Natural killer cell (primary cell): ENCODE data around the gene LAT. TPM values are rescaled to one million over a fixed set of nuclear protein-coding genes. Genes with fewer than 3 reads are reported as not detected.

ENCODE experiments used
- ATAC-seq, 3 donors: fragments of 150-1000 bp in 2 of 3; fragments of 200-7000 bp in 1 of 3; cut with Tn5 transposase; 1 replicate in 1 of 3; 2 replicates in 2 of 3; pipeline ENCODE4 v1.10.0; 2021; ENCODE audit warnings: mild to moderate bottlenecking in 2 of 3, moderate library complexity in 2 of 3
- DNase-seq, 2 donors: peaks; one replicate each; pipeline versions ENCODE4 v3.0.0 to v3.0.0-alpha.2; 2013 to 2021; ENCODE audit warnings: mixed read lengths in 1 of 2
- H3K27ac ChIP-seq: one replicate; pipeline ENCODE4 v1.5.1; 2013; ENCODE audit warnings: mild to moderate bottlenecking, low read length
- H3K27me3 ChIP-seq: one replicate; pipeline ENCODE4 v1.6.1; 2013; ENCODE audit warnings: low read length; ENCODE audit not compliant: control insufficient read depth, insufficient read depth
- H3K36me3 ChIP-seq: one replicate; pipeline ENCODE4 v1.6.1; 2013; ENCODE audit warnings: low read length; ENCODE audit not compliant: control insufficient read depth, insufficient read depth
- H3K4me1 ChIP-seq: one replicate; pipeline ENCODE4 v1.6.1; 2013; ENCODE audit warnings: low read length; ENCODE audit not compliant: control insufficient read depth, insufficient read depth
- H3K4me3 ChIP-seq: one replicate; pipeline ENCODE4 v1.5.1; 2013; ENCODE audit warnings: low read length
- H3K9me3 ChIP-seq: one replicate; pipeline ENCODE4 v1.6.1; 2013; ENCODE audit warnings: low read length; ENCODE audit not compliant: control insufficient read depth, insufficient read depth
- H3K27ac Mint-ChIP-seq, 2 donors: one replicate each; pipeline ENCODE4 v1.8.0; 2022; ENCODE audit warnings: mild to moderate bottlenecking in 2 of 2, mixed read lengths in 2 of 2, moderate library complexity in 1 of 2
- H3K27me3 Mint-ChIP-seq, 2 donors: one replicate each; pipeline ENCODE4 v1.8.0; 2022; ENCODE audit warnings: low read depth in 2 of 2, mixed read lengths in 2 of 2
- H3K36me3 Mint-ChIP-seq: one replicate; pipeline ENCODE4 v1.8.0; 2022; ENCODE audit warnings: mixed read lengths
- H3K4me1 Mint-ChIP-seq, 2 donors: one replicate each; pipeline ENCODE4 v1.8.0; 2022; ENCODE audit warnings: mixed read lengths in 2 of 2
- H3K4me3 Mint-ChIP-seq: one replicate; pipeline ENCODE4 v1.8.0; 2022; ENCODE audit warnings: mild to moderate bottlenecking, moderate library complexity, mixed read lengths
- H3K9me3 Mint-ChIP-seq, 2 donors: one replicate each; pipeline ENCODE4 v1.8.0; 2022; ENCODE audit warnings: mixed read lengths in 2 of 2
- CTCF ChIP-seq: fragments of 200-600 bp; IDR thresholded peaks from one replicate; pipeline ENCODE4 v1.8.0; 2022; ENCODE audit warnings: antibody characterized with exemption
- WGBS: methylation state at CpG from one replicate; pipeline ENCODE4 v1.1.7; 2013; ENCODE audit warnings: missing lambda C conversion rate; ENCODE audit not compliant: insufficient coverage; 5-methylcytosine and 5-hydroxymethylcytosine counted together
- intact Hi-C: fragments of 100-400 bp; cut with micrococcal nuclease; formaldehyde crosslinking; loops from one replicate; pipeline ENCODE4 v1.14.2; 2022
- total RNA-seq, 4 donors: library from RNA; stranded (reverse); fragments of 120-200 nt in 1 of 4; gene quantifications; one replicate each; pipeline versions ENCODE4 v1.2.3 to v1.2.4, GENCODE V29; 2013 to 2022

Gene LAT
- total RNA-seq, 3 donors from 2014 or later (not counting 1 experiment from before 2014, with no cell fraction given) = 130 to 148 (median 147) TPM

GRCh38 chr16:28982949-28983348 is 1.9 kb upstream of the LAT start:
- Histone ChIP-seq H3K4me3 (no peak overlapping the region), H3K27me3 (no peaks in the 10 kb centered on the region), H3K9me3 (peaks cover 3% of the 10 kb centered on the region), H3K27ac (peak overlapping the region; percentile 83), H3K36me3 (peaks cover 42% of the 10 kb centered on the region), H3K4me1 (peaks cover 57% of the 10 kb centered on the region)
- H3K27ac Mint-ChIP-seq = peak overlapping the region; percentile 71 to 97
- peaks cover 0 to 5% of the 10 kb centered on the region in 2 donors for H3K9me3 Mint-ChIP-seq
- no peaks in the 10 kb centered on the region for H3K27me3 Mint-ChIP-seq
- H3K4me1 Mint-ChIP-seq = peaks cover 37 to 59% of the 10 kb centered on the region in 2 donors
- intact Hi-C loops = no loop called here
- no peak for TF ChIP-seq CTCF
- H3K4me3 Mint-ChIP-seq = no peak overlapping the region
- DNase-seq (no peak), ATAC-seq (no peak)
- H3K36me3 Mint-ChIP-seq = no peaks in the 10 kb centered on the region
- WGBS = over 99% methylated on average over 11 of the region's 11 CpGs

GRCh38 chr16:28983644-28984043 is 1.2 kb upstream of the LAT start:
- ATAC-seq = no peak
- Histone ChIP-seq H3K9me3 (peaks cover 3% of the 10 kb centered on the region), H3K4me3 (no peak overlapping the region), H3K4me1 (peaks cover 64% of the 10 kb centered on the region), H3K27ac (peak overlapping the region; percentile 83), H3K36me3 (peaks cover 44% of the 10 kb centered on the region), H3K27me3 (no peaks in the 10 kb centered on the region)
- Mint-ChIP-seq H3K9me3 (peaks cover 0 to 5% of the 10 kb centered on the region in 2 donors), H3K4me1 (peaks cover 30 to 56% of the 10 kb centered on the region in 2 donors), H3K36me3 (no peaks in the 10 kb centered on the region), H3K27ac (peak overlapping the region; percentile 71 to 97), H3K4me3 (peak overlapping the region; percentile 88), H3K27me3 (no peaks in the 10 kb centered on the region)
- DNase-seq = no peak
- intact Hi-C loops = no loop called here
- TF ChIP-seq CTCF = no peak
- 95% methylated on average over 18 of the region's 18 CpGs for WGBS

- peaks cover 29 to 59% of the 10 kb centered on the region in 2 donors for H3K4me1 Mint-ChIP-seq
Observed at GRCh38 chr16:28984091-28984490, 761 bp upstream of the LAT start.

More at GRCh38 chr16:28984091-28984490, 761 bp upstream of the LAT start:
- 41% methylated on average over 12 of the region's 12 CpGs for WGBS
- H3K27ac ChIP-seq = peak overlapping the region; percentile 83
- peaks cover 44% of the 10 kb centered on the region for H3K36me3 ChIP-seq
- peak overlapping the region; percentile 88 for H3K4me3 Mint-ChIP-seq
- peaks cover 3% of the 10 kb centered on the region for H3K9me3 ChIP-seq
- H3K4me1 ChIP-seq = peaks cover 67% of the 10 kb centered on the region
- TF ChIP-seq CTCF = no peak
- H3K27ac Mint-ChIP-seq = peak overlapping the region; percentile 71 to 97
- DNase-seq = no peak
- H3K36me3 Mint-ChIP-seq = no peaks in the 10 kb centered on the region
- H3K4me3 ChIP-seq = peak overlapping the region; percentile 70
- no peaks in the 10 kb centered on the region for H3K27me3 Mint-ChIP-seq
- peak in 2 of 3 donors; percentile 2 for ATAC-seq
- H3K27me3 ChIP-seq = no peaks in the 10 kb centered on the region
- intact Hi-C loops = no loop called here
- H3K9me3 Mint-ChIP-seq = peaks cover 0 to 5% of the 10 kb centered on the region in 2 donors
